Transverse colon (tissue), 4 donors: ENCODE data around the gene INPPL1. TPM values are rescaled to one million over a fixed set of nuclear protein-coding genes. Genes with fewer than 3 reads are reported as not detected.

Experiments used
- DNase-seq: peaks from one replicate; pipeline ENCODE4 v3.0.0-alpha.2; 2019
- H3K27ac ChIP-seq, 4 donors: fragments of 200-600 bp; sonication (generic); 2 replicates each; pipeline ENCODE4 v1.5.1; 2016 to 2018; ENCODE audit warnings: inconsistent platforms in 4 of 4
- H3K27me3 ChIP-seq: fragments of 200-600 bp; sonication (generic); 2 replicates; pipeline ENCODE4 v1.5.1; 2017; ENCODE audit warnings: inconsistent platforms
- H3K36me3 ChIP-seq, 4 donors: fragments of 200-600 bp; sonication (generic); 2 replicates each; pipeline ENCODE4 v1.5.1; 2017 to 2019; ENCODE audit warnings: inconsistent platforms in 4 of 4
- H3K4me1 ChIP-seq, 4 donors: fragments of 200-600 bp; sonication (generic); 2 replicates each; pipeline ENCODE4 v1.5.1; 2017 to 2020; ENCODE audit warnings: inconsistent platforms in 4 of 4
- H3K4me3 ChIP-seq, 4 donors: fragments of 200-600 bp; sonication (generic); 1 replicate in 1 of 4; 2 replicates in 3 of 4; pipeline versions ENCODE4 v1.5.1 to v1.6.1; 2017 to 2019; ENCODE audit warnings: inconsistent platforms in 4 of 4
- H3K9me3 ChIP-seq, 2 donors: fragments of 200-600 bp; sonication (generic); 2 replicates each; pipeline ENCODE4 v1.5.1; 2017 to 2019; ENCODE audit warnings: inconsistent platforms in 2 of 2
- CTCF ChIP-seq, 5 experiments: fragments of 200-600 bp in 3 of 5; fragments of 450-650 bp in 2 of 5; sonication (generic) in 3 of 5; IDR thresholded peaks; 1 replicate in 2 of 5; 2 replicates in 3 of 5; pipeline ENCODE4 v1.5.1; 2016 to 2017; ENCODE audit warnings: antibody characterized with exemption in 5 of 5, inconsistent platforms in 3 of 5, mild to moderate bottlenecking in 2 of 5, moderate library complexity in 1 of 5
- EP300 ChIP-seq: sonication (generic); formaldehyde crosslinking; IDR thresholded peaks from one replicate; pipeline ENCODE4 v1.6.1; 2017; ENCODE audit warnings: antibody characterized with exemption, low read depth
- POLR2A ChIP-seq: fragments of 450-650 bp; IDR thresholded peaks from one replicate; pipeline ENCODE4 v1.6.1; 2016; ENCODE audit warnings: antibody characterized with exemption, mild to moderate bottlenecking, moderate library complexity
- POLR2AphosphoS5 ChIP-seq, 3 donors: sonication (generic); formaldehyde crosslinking; IDR thresholded peaks; one replicate each; pipeline ENCODE4 v1.6.1; 2016; ENCODE audit warnings: antibody characterized with exemption in 3 of 3
- WGBS, 2 donors: methylation state at CpG; one replicate each; pipeline ENCODE4 v1.1.5; 2018; ENCODE audit warnings: low coverage in 1 of 2; 5-methylcytosine and 5-hydroxymethylcytosine counted together
- in situ Hi-C, 4 donors: fragments of 200-750 bp; cut with MboI; loops; one replicate each; pipeline versions ENCODE4 v1.15.0 to v1.15.1; 2017; ENCODE audit warnings: low sequenced_read_pairs in 3 of 4, low pct_ligation_motif_present in 1 of 4, low pct_unique_long_range_greater_than_20kb in 1 of 4
- intact Hi-C: fragments of 100-400 bp; cut with DNase I; formaldehyde crosslinking; loops from one replicate; pipeline ENCODE4 v1.15.1; 2023; ENCODE audit warnings: low total_unique reads
- total RNA-seq, 4 donors: library from RNA; depleted of rRNA; stranded (reverse); fragments of >200 nt; gene quantifications; one replicate each; pipeline ENCODE4 v1.1.0, GENCODE V29; 2016

INPPL1 gene
- total RNA-seq, 4 donors from 2014 or later = 92.8 to 388 (median 157) TPM

GRCh38 chr11:72232260-72233055, 7.9 kb downstream of the INPPL1 start:
- Histone ChIP-seq H3K4me1 (peaks cover 0 to 8% (median 5%) of the 10 kb centered on the region in 4 donors), H3K9me3 (no peaks in the 10 kb centered on the region), H3K36me3 (peaks cover 0 to 68% (median 18%) of the 10 kb centered on the region in 4 donors), H3K4me3 (no peak overlapping the region), H3K27ac (no peak overlapping the region), H3K27me3 (no peaks in the 10 kb centered on the region)
- intact Hi-C loops (no loop called here), in situ Hi-C loops (no loop called here)
- WGBS, 2 donors = 60 to 89% methylated on average over 2 to 18 of the region's 18 CpGs
- TF ChIP-seq EP300 (no peak), POLR2A (no peak), POLR2AphosphoS5 (IDR thresholded peaks at IDR 0.05) (no peak), CTCF (IDR thresholded peaks at IDR 0.05) (no peak)
- DNase-seq = no peak

GRCh38 chr11:72233056-72233772, 8.6 kb downstream of the INPPL1 start:
- peaks cover 0 to 16% (median 12%) of the 10 kb centered on the region in 4 donors for H3K4me1 ChIP-seq
- H3K4me3 ChIP-seq = no peak overlapping the region
- no peak overlapping the region for H3K27ac ChIP-seq
- peaks cover 0 to 70% (median 18%) of the 10 kb centered on the region in 4 donors for H3K36me3 ChIP-seq
- TF ChIP-seq POLR2AphosphoS5 (IDR thresholded peaks at IDR 0.05) (no peak), EP300 (no peak), POLR2A (no peak), CTCF (IDR thresholded peaks at IDR 0.05) (no peak)
- intact Hi-C loops = no loop called here
- DNase-seq = no peak
- no peaks in the 10 kb centered on the region for H3K9me3 ChIP-seq
- 96% methylated on average over 13 of the region's 13 CpGs; no CpG with 5 or more reads in 1 of the 2 donors for WGBS, 2 donors
- no peaks in the 10 kb centered on the region for H3K27me3 ChIP-seq
- in situ Hi-C loops = no loop called here

- Histone ChIP-seq H3K27ac (no peak overlapping the region), H3K36me3 (peaks cover 0 to 63% (median 18%) of the 10 kb centered on the region in 4 donors), H3K27me3 (no peaks in the 10 kb centered on the region), H3K4me3 (no peak overlapping the region), H3K4me1 (peaks cover 1 to 23% (median 19%) of the 10 kb centered on the region in 4 donors), H3K9me3 (no peaks in the 10 kb centered on the region)
- WGBS, 2 donors = 17 to 85% methylated on average over 1 to 8 of the region's 8 CpGs
- in situ Hi-C loops = no loop called here
- intact Hi-C loops = no loop called here
- TF ChIP-seq CTCF (IDR thresholded peaks at IDR 0.05) (no peak), EP300 (no peak), POLR2A (no peak), POLR2AphosphoS5 (IDR thresholded peaks at IDR 0.05) (no peak)
- DNase-seq = no peak
These were observed 9.4 kb downstream of the INPPL1 start for GRCh38 chr11:72233773-72234513.

GRCh38 chr11:72234514-72234830, 9.9 kb downstream of the INPPL1 start:
- no peak for DNase-seq
- peaks cover 6 to 28% (median 24%) of the 10 kb centered on the region in 4 donors for H3K4me1 ChIP-seq
- no peak overlapping the region for H3K4me3 ChIP-seq
- peaks cover 0 to 60% (median 15%) of the 10 kb centered on the region in 4 donors for H3K36me3 ChIP-seq
- in situ Hi-C loops (no loop called here), intact Hi-C loops (no loop called here)
- no peaks in the 10 kb centered on the region for H3K27me3 ChIP-seq
- WGBS, 2 donors = 71 to 79% methylated on average over 1 to 3 of the region's 3 CpGs
- H3K9me3 ChIP-seq = no peaks in the 10 kb centered on the region
- H3K27ac ChIP-seq = no peak overlapping the region
- TF ChIP-seq EP300 = no peak
- TF ChIP-seq CTCF (IDR thresholded peaks at IDR 0.05) = no peak
- no peak for TF ChIP-seq POLR2A
- TF ChIP-seq POLR2AphosphoS5 (IDR thresholded peaks at IDR 0.05) = no peak
